Measurements from ENCODE around the gene PRDM16. TPM values are rescaled to one million over a fixed set of nuclear protein-coding genes. Genes with fewer than 3 reads are reported as not detected.

The PRDM16 gene
- total and polyA plus RNA-seq, 2 of the 13 experiments (the other 11 are each of a cell fraction or from before 2014, with no cell fraction given), result 0.15 to 0.81 TPM

DNA sequence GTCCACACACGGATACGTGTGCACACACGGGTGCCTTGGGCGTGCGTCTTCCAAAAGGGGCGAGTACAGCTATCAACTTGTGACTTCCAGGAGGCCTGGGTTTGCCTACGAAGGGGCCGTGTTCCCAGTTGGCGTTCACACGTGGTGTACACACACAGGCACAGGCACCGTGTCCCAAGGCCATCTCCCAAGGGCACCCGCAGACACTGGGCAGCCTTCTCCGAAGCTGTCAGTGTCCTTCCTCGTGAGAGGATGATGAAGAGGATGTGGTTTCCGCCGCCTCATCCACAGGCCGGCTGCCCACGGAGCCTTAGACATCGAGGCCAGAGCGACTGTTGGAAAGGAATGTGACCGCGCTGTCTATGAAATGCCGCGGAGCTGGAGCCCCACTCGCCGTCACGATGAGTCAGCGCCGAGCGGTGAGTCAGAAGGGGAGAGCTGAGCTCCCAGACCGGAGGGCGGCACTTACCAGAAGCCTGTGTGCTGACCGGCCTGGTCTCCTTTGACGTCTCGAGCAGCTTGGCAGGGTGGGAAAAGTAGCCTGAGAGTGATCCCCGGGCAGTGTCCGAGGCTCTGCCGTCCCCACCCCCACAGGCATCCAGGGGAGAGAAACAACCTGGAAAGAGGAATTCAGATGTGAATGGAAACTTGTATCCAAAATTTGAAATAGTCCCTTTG is 244.0 kb downstream of the PRDM16 start (continued):
- TF ChIP-seq KDM6A (CRISPR knock-in tag; IDR thresholded peaks at IDR 0.05; ENCODE audit: low read depth) (no peak), ZNF781 (CRISPR knock-in tag; IDR thresholded peaks at IDR 0.05; ENCODE audit: borderline replicate concordance, not compliant biosample characterization) (no peak), CBX5 (CRISPR knock-in tag; IDR thresholded peaks at IDR 0.05; ENCODE audit: borderline replicate concordance) (no peak), SMARCC2 (IDR thresholded peaks at IDR 0.05) (no peak), SAP130 (CRISPR knock-in tag; IDR thresholded peaks at IDR 0.05; ENCODE audit: low read depth) (0 out of 2 replicates have a peak, but pooled peaks have one; percentile 16), SRF (IDR thresholded peaks at IDR 0.05; ENCODE audit: low read depth, low read length) (no peak), NCOA2 (CRISPR knock-in tag; IDR thresholded peaks at IDR 0.05) (no peak), NCOA1 (CRISPR knock-in tag; IDR thresholded peaks at IDR 0.05) (no peak), ZNF230 (CRISPR knock-in tag; IDR thresholded peaks at IDR 0.05) (no peak), ZNF670 (CRISPR knock-in tag; IDR thresholded peaks at IDR 0.05; ENCODE audit: borderline replicate concordance) (no peak), ATRX (CRISPR knock-in tag; IDR thresholded peaks at IDR 0.05; ENCODE audit: borderline replicate concordance) (no peak), RARA (CRISPR knock-in tag; IDR thresholded peaks at IDR 0.05) (peak; percentile 36; the same call in 1 of the 2 replicates), ZNF180 (CRISPR knock-in tag; IDR thresholded peaks at IDR 0.05; ENCODE audit: borderline replicate concordance, low read depth) (no peak), PHB2 (IDR thresholded peaks at IDR 0.05; ENCODE audit: partially characterized antibody) (no peak), ADNP (CRISPR knock-in tag; IDR thresholded peaks at IDR 0.05) (no peak), PTBP1 (IDR thresholded peaks at IDR 0.05; ENCODE audit: low read depth, low read length, poor library complexity, severe bottlenecking) (no peak), HOXA7 (CRISPR knock-in tag; IDR thresholded peaks at IDR 0.05) (no peak), ZNF766 (CRISPR knock-in tag; IDR thresholded peaks at IDR 0.05; ENCODE audit: borderline replicate concordance) (no peak), FOSL1 (CRISPR knock-in tag; IDR thresholded peaks at IDR 0.05; ENCODE audit: borderline replicate concordance) (peak; percentile 43; the same call in 1 of the 2 replicates), ZNF343 (CRISPR knock-in tag; IDR thresholded peaks at IDR 0.05) (no peak), GABPA (IDR thresholded peaks at IDR 0.05; ENCODE audit: low read depth, low read length) (no peak), GABPA (CRISPR knock-in tag; IDR thresholded peaks at IDR 0.05; ENCODE audit: low read depth) (no peak), ZNF570 (CRISPR knock-in tag; IDR thresholded peaks at IDR 0.05; ENCODE audit: borderline replicate concordance) (no peak), MYC (CRISPR knock-in tag; IDR thresholded peaks at IDR 0.05; ENCODE audit: borderline replicate concordance) (no peak), GTF3A (CRISPR knock-in tag; conservative IDR thresholded peaks at IDR 0.05) (no peak), ETV6 (CRISPR knock-in tag; conservative IDR thresholded peaks at IDR 0.05) (no peak), ZSCAN9 (CRISPR knock-in tag; IDR thresholded peaks at IDR 0.05; ENCODE audit: borderline replicate concordance) (no peak)
- TF ChIP-seq, protein P1, sequence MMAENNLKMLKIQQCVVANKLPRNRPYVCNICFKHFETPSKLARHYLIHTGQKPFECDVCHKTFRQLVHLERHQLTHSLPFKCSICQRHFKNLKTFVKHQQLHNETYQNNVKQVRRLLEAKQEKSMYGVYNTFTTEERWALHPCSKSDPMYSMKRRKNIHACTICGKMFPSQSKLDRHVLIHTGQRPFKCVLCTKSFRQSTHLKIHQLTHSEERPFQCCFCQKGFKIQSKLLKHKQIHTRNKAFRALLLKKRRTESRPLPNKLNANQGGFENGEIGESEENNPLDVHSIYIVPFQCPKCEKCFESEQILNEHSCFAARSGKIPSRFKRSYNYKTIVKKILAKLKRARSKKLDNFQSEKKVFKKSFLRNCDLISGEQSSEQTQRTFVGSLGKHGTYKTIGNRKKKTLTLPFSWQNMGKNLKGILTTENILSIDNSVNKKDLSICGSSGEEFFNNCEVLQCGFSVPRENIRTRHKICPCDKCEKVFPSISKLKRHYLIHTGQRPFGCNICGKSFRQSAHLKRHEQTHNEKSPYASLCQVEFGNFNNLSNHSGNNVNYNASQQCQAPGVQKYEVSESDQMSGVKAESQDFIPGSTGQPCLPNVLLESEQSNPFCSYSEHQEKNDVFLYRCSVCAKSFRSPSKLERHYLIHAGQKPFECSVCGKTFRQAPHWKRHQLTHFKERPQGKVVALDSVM (CRISPR knock-in tag; IDR thresholded peaks at IDR 0.05), result no peak
- TF ChIP-seq, protein P2, sequence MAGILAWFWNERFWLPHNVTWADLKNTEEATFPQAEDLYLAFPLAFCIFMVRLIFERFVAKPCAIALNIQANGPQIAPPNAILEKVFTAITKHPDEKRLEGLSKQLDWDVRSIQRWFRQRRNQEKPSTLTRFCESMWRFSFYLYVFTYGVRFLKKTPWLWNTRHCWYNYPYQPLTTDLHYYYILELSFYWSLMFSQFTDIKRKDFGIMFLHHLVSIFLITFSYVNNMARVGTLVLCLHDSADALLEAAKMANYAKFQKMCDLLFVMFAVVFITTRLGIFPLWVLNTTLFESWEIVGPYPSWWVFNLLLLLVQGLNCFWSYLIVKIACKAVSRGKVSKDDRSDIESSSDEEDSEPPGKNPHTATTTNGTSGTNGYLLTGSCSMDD (CRISPR knock-in tag; IDR thresholded peaks at IDR 0.05), result no peak
